ENCODE results near the gene FXYD1. TPM values are rescaled to one million over a fixed set of nuclear protein-coding genes. Genes with fewer than 3 reads are reported as not detected.

Gene FXYD1
- total and polyA plus RNA-seq, 4 donors = 5.7 to 37.6 (median 22.7) TPM

DNA sequence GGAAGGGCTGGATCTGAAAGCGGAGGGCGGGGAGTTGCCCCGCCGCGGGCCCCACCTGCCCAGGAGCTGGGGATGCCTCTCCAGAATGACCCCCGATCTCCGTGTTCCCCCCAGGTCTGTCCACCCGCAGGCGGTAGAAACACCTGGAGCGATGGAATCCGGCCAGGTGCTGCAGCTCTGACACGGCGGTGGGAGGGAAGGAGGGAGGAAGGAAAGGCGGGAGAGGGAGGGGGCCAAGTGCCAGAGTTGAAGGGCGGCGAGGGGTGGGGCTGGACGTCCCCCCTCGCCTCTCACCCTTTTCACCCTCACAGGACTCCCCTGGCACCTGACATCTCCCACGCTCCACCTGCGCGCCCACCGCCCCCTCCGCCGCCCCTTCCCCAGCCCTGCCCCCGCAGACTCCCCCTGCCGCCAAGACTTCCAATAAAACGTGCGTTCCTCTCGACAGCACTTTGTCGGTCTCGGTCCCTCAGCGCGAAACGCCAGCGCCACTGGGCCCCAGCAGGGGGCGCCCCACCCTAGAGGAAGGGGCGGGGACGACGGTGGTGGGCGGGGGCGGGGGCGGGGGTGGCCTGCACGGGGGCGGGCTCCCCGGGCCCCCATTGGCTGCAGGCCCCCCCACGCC is 4.1 kb downstream of the FXYD1 start:
- ATAC-seq (ENCODE audit: insufficient read depth, low FRiP score) (no peak), DNase-seq (peak in 2 of 3 donors; percentile 53 to 64)
- Histone ChIP-seq H3K27ac (ENCODE audit: low read depth in 1 of 2, low read length in 1 of 2) (no peak overlapping the region), H3K4me1 (ENCODE audit: control insufficient read depth in 5 of 5, insufficient read depth in 5 of 5, low read length in 5 of 5) (peaks cover 5 to 42% (median 10%) of the 10 kb centered on the region in 5 donors), H3K27me3 (ENCODE audit: control insufficient read depth in 3 of 3, insufficient read depth in 3 of 3, low read length in 2 of 3) (peaks cover 0 to 12% (median 2%) of the 10 kb centered on the region in 3 donors), H3K36me3 (ENCODE audit: control insufficient read depth in 4 of 4, insufficient read depth in 4 of 4, low read length in 4 of 4) (peaks cover 0 to 3% (median 0%) of the 10 kb centered on the region in 4 donors), H3K4me3 (no peak overlapping the region), H3K9ac (ENCODE audit: insufficient read depth in 1 of 2, low read length in 2 of 2) (no peak overlapping the region), H3K9me3 (ENCODE audit: control insufficient read depth in 4 of 4, insufficient read depth in 3 of 4, low read length in 3 of 4) (no peaks in the 10 kb centered on the region)
- 2 to 11% methylated on average over 27 to 45 of the region's 46 CpGs for WGBS, 2 donors
- TF ChIP-seq, protein P1, sequence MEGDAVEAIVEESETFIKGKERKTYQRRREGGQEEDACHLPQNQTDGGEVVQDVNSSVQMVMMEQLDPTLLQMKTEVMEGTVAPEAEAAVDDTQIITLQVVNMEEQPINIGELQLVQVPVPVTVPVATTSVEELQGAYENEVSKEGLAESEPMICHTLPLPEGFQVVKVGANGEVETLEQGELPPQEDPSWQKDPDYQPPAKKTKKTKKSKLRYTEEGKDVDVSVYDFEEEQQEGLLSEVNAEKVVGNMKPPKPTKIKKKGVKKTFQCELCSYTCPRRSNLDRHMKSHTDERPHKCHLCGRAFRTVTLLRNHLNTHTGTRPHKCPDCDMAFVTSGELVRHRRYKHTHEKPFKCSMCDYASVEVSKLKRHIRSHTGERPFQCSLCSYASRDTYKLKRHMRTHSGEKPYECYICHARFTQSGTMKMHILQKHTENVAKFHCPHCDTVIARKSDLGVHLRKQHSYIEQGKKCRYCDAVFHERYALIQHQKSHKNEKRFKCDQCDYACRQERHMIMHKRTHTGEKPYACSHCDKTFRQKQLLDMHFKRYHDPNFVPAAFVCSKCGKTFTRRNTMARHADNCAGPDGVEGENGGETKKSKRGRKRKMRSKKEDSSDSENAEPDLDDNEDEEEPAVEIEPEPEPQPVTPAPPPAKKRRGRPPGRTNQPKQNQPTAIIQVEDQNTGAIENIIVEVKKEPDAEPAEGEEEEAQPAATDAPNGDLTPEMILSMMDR (IDR thresholded peaks at IDR 0.05; ENCODE audit: control extremely low read depth, extremely low read depth) = no peak

DNA sequence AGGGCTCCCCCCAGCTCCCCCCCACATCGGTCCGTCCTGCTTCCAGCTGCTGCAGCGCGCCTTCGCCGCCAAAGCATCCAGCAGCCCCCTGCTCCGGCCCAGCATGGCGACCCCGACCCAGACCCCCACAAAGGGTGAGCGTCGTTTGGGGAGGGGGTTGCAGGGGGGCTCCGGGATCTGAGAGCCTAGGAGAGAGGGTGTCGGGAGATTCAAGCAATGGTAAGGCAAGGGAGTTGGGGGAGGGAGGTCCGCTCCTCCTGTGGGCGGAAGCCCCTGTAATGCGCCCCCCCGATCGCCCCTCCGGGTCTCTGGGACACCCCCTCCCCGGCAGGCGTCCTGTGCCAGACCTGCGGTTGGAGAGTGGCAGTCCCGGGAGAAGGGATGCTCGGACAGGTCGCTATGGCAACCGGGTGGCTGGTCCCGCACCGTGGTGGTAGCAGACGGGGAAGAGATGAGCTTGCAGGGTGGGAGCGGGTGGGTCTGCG is 4.6 kb downstream of the FXYD1 start, which contains the start of gene FXYD7:
TSS of gene FXYD7 (plus strand) at position 25 of the 485 bp plus-strand sequence. CDS start at position 104, 79 bp downstream.
- 5 to 8% methylated on average over 30 to 31 of the region's 31 CpGs for WGBS, 2 donors

DNA sequence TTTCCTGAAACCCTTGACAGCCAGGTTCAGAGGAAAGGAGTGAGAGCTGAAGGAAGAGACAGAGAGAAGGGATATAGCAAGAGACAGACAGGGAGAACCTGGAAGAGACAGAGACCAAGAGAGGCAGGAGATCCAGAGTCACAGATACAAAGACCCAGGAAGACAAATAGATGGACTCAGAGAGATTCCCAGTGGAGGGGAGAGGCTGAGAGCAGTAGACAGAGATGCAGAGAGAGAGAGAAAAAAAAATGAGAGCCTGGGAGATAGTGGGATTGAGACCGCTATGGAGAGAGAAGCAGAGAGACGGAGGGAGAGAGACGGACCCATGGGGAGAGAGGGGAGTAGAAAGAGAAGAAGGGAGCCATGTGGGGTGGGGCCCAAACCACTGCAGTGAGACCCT is 5.2 kb downstream of the FXYD1 start:
- DNase-seq = no peak
- H3K4me3 ChIP-seq = no peak overlapping the region
- TF ChIP-seq, protein P1 (IDR thresholded peaks at IDR 0.05; ENCODE audit: control extremely low read depth, extremely low read depth) = no peak
- WGBS, 2 donors = 44 to 45% methylated on average over 3 of the region's 3 CpGs
- peaks cover 0 to 12% (median 2%) of the 10 kb centered on the region in 3 donors for H3K27me3 ChIP-seq (ENCODE audit: control insufficient read depth in 3 of 3, insufficient read depth in 3 of 3, low read length in 2 of 3)
- peaks cover 2 to 34% (median 8%) of the 10 kb centered on the region in 5 donors for H3K4me1 ChIP-seq (ENCODE audit: control insufficient read depth in 5 of 5, insufficient read depth in 5 of 5, low read length in 5 of 5)
- H3K9me3 ChIP-seq (ENCODE audit: control insufficient read depth in 4 of 4, insufficient read depth in 3 of 4, low read length in 3 of 4) = no peaks in the 10 kb centered on the region
- no peak overlapping the region for H3K9ac ChIP-seq (ENCODE audit: insufficient read depth in 1 of 2, low read length in 2 of 2)
- no peak overlapping the region for H3K27ac ChIP-seq (ENCODE audit: low read depth in 1 of 2, low read length in 1 of 2)
- peaks cover 0 to 3% (median 0%) of the 10 kb centered on the region in 4 donors for H3K36me3 ChIP-seq (ENCODE audit: control insufficient read depth in 4 of 4, insufficient read depth in 4 of 4, low read length in 4 of 4)
- no peak for ATAC-seq (ENCODE audit: insufficient read depth, low FRiP score)

More for the DNA sequence above, 4.6 kb downstream of the FXYD1 start, which contains the start of gene FXYD7:
- ATAC-seq (ENCODE audit: insufficient read depth, low FRiP score) (no peak), DNase-seq (peak in 1 of 3 donors; percentile 29)
- Histone ChIP-seq H3K4me3 (no peak within 1 kb of the TSS), H3K27ac (ENCODE audit: low read depth in 1 of 2, low read length in 1 of 2) (no peak within 1 kb of the TSS), H3K36me3 (ENCODE audit: control insufficient read depth in 4 of 4, insufficient read depth in 4 of 4, low read length in 4 of 4) (peaks cover 0 to 3% (median 0%) of the 10 kb centered on the region in 4 donors), H3K9me3 (ENCODE audit: control insufficient read depth in 4 of 4, insufficient read depth in 3 of 4, low read length in 3 of 4) (no peaks in the 10 kb centered on the region), H3K27me3 (ENCODE audit: control insufficient read depth in 3 of 3, insufficient read depth in 3 of 3, low read length in 2 of 3) (peaks cover 0 to 12% (median 2%) of the 10 kb centered on the region in 3 donors), H3K4me1 (ENCODE audit: control insufficient read depth in 5 of 5, insufficient read depth in 5 of 5, low read length in 5 of 5) (peaks cover 4 to 38% (median 8%) of the 10 kb centered on the region in 5 donors), H3K9ac (ENCODE audit: insufficient read depth in 1 of 2, low read length in 2 of 2) (no peak within 1 kb of the TSS)
- TF ChIP-seq, protein P1 (IDR thresholded peaks at IDR 0.05; ENCODE audit: control extremely low read depth, extremely low read depth) = no peak

Measured in lung (tissue), 12 donors.